HepG2 (cell line): ENCODE results near the gene PLEKHG5. TPM values are rescaled to one million over a fixed set of nuclear protein-coding genes. Genes with fewer than 3 reads are reported as not detected.
A peak's percentile ranks its signal among the peaks of the same experiment; 100 is the strongest.

ENCODE experiments used
- ATAC-seq: fragments of 200-7000 bp; cut with Tn5 transposase; 3 replicates; pipeline ENCODE4 v1.9.1; 2020; ENCODE audit warnings: mild to moderate bottlenecking, moderate library complexity
- BruUV-seq: library from RNA; stranded (reverse); fragments of 400-500 nt; replicated peaks from 2 replicates; lab custom pipeline; 2021; lab: Mats Ljungman, UMichigan
- CTCF ChIA-PET: fragments of 300-600 bp; formaldehyde crosslinking; extraction: SDS; loops from one replicate; lab custom pipeline; 2021; ENCODE audit warnings: low total read pairs, inconsistent platforms, low intra/inter-chr PET ratio; lab: Yijun Ruan, JAX
- POLR2A ChIA-PET: fragments of 350-600 bp; sonication (Branson Sonifier 250); formaldehyde crosslinking; loops from one replicate; lab custom pipeline; 2020; ENCODE audit warnings: antibody characterized with exemption, inconsistent platforms; lab: Yijun Ruan, JAX
- DNase-seq: peaks from one replicate; pipeline ENCODE4 v3.0.0-alpha.2; 2015; ENCODE audit warnings: low spot score
- FAIRE-seq: peaks from 3 replicates; lab custom pipeline; 2011; peaks lifted over from hg19 to GRCh38; lab: Jason Lieb, UNC
- H2AFZ ChIP-seq: one replicate; pipeline ENCODE4 v1.6.1; 2011; ENCODE audit warnings: low read length, inconsistent platforms
- H3K27ac ChIP-seq: fragments of 300-600 bp; 3 replicates; pipeline ENCODE4 v1.8.0; 2011; ENCODE audit warnings: mixed run types, mild to moderate bottlenecking, mixed read lengths, low read length, inconsistent platforms; ENCODE audit not compliant: insufficient read depth; ENCODE audit errors: extremely low read length
- H3K27me3 ChIP-seq, 2 experiments: fragments of 200-600 bp in 1 of 2; 2 replicates in 1 of 2; 3 replicates in 1 of 2; pipeline versions ENCODE4 v1.6.0 to v1.8.0; 2011; ENCODE audit warnings: low read length in 2 of 2, mild to moderate bottlenecking in 2 of 2, moderate library complexity in 2 of 2, inconsistent platforms in 1 of 2; ENCODE audit not compliant: insufficient read depth in 2 of 2, control insufficient read depth in 1 of 2
- H3K36me3 ChIP-seq, 2 experiments: fragments of 200-600 bp in 1 of 2; replicated peaks in 1 of 2; 2 replicates in 1 of 2; 3 replicates in 1 of 2; pipeline versions ENCODE4 v1.5.1 to v1.8.0; 2011; ENCODE audit warnings: low read length in 2 of 2, inconsistent platforms in 1 of 2; ENCODE audit not compliant: insufficient read depth in 2 of 2, control insufficient read depth in 1 of 2
- H3K4me1 ChIP-seq: 2 replicates; pipeline ENCODE4 v1.5.1; 2012; ENCODE audit warnings: low read length, inconsistent platforms; ENCODE audit not compliant: insufficient read depth
- H3K4me2 ChIP-seq: 2 replicates; pipeline ENCODE4 v1.6.0; 2011; ENCODE audit warnings: low read depth, low read length, inconsistent platforms
- H3K4me3 ChIP-seq, 3 experiments: fragments of 200-600 bp in 1 of 3; sonication (generic), shearing (Covaris generic) in 1 of 3; replicated peaks in 1 of 3; 2 replicates each; pipeline ENCODE4 v1.5.1; 2011 to 2016; ENCODE audit warnings: low read length in 3 of 3, inconsistent platforms in 2 of 3, low read depth in 2 of 3, mild to moderate bottlenecking in 2 of 3, control low read depth in 1 of 3, mixed read lengths in 1 of 3; ENCODE audit not compliant: insufficient read depth in 1 of 3
- H3K79me2 ChIP-seq: one replicate; pipeline ENCODE4 v1.6.1; 2011; ENCODE audit warnings: low read length, inconsistent platforms; ENCODE audit not compliant: insufficient read depth
- H3K9ac ChIP-seq: 2 replicates; pipeline ENCODE4 v1.6.0; 2011; ENCODE audit warnings: mild to moderate bottlenecking, low read depth, low read length, inconsistent platforms; ENCODE audit not compliant: insufficient read depth
- H3K9me3 ChIP-seq: 2 replicates; pipeline ENCODE4 v1.5.1; 2012; ENCODE audit warnings: mild to moderate bottlenecking, low read length
- H4K20me1 ChIP-seq: 2 replicates; pipeline ENCODE4 v1.6.0; 2011; ENCODE audit warnings: inconsistent platforms, mild to moderate bottlenecking, low read length, moderate library complexity; ENCODE audit not compliant: insufficient read depth
- ATM ChIP-seq: fragments of 450-650 bp; IDR thresholded peaks from 2 replicates; pipeline ENCODE4 v1.7.1; 2017; ENCODE audit warnings: mild to moderate bottlenecking, borderline replicate concordance
- ETV6 ChIP-seq: sonication (generic); formaldehyde crosslinking; conservative IDR thresholded peaks from 2 replicates; pipeline ENCODE4 v1.4.0; 2020; ENCODE audit warnings: missing genetic modification reagents
- HES4 ChIP-seq: sonication (generic); formaldehyde crosslinking; IDR thresholded peaks from 2 replicates; pipeline ENCODE4 v1.9.0; 2021; ENCODE audit warnings: mild to moderate bottlenecking, missing genetic modification reagents, borderline replicate concordance
- HMG20A ChIP-seq: IDR thresholded peaks from 2 replicates; pipeline ENCODE4 v1.6.1; 2016; ENCODE audit warnings: borderline replicate concordance
- IRX3 ChIP-seq: sonication (generic); formaldehyde crosslinking; IDR thresholded peaks from 2 replicates; pipeline ENCODE4 v1.8.1; 2023; ENCODE audit warnings: mild to moderate bottlenecking, low read depth, missing genetic modification reagents, borderline replicate concordance
- MIER3 ChIP-seq: IDR thresholded peaks from 2 replicates; pipeline ENCODE4 v1.6.1; 2016; ENCODE audit warnings: missing compliant biosample characterization, borderline replicate concordance
- RAD51 ChIP-seq: fragments of 450-650 bp; IDR thresholded peaks from 2 replicates; pipeline ENCODE4 v1.6.1; 2016; ENCODE audit warnings: borderline replicate concordance
- RFXANK ChIP-seq: IDR thresholded peaks from 2 replicates; pipeline ENCODE4 v1.6.1; 2016
- SRY ChIP-seq: sonication (generic); formaldehyde crosslinking; IDR thresholded peaks from 2 replicates; pipeline ENCODE4 v1.8.0; 2022; ENCODE audit warnings: mild to moderate bottlenecking, missing genetic modification reagents
- TBL1XR1 ChIP-seq: fragments of 150-350 bp; IDR thresholded peaks from 2 replicates; pipeline ENCODE4 v1.6.1; 2014; ENCODE audit warnings: borderline replicate concordance, low read length; ENCODE audit not compliant: partially characterized antibody
- ZNF629 ChIP-seq: sonication (generic); formaldehyde crosslinking; conservative IDR thresholded peaks from 2 replicates; pipeline ENCODE4 v1.5.0; 2020; ENCODE audit warnings: missing genetic modification reagents
- WGBS: methylation state at CpG from one replicate; pipeline ENCODE4 v1.1.6; 2017; ENCODE audit warnings: low lambda C conversion rate; 5-methylcytosine and 5-hydroxymethylcytosine counted together
- in situ Hi-C: cut with HindIII; loops from 2 replicates; pipeline ENCODE4 v1.10.0; 2017; ENCODE audit warnings: low pct_unique_long_range_greater_than_20kb; ENCODE audit not compliant: extremely low pct_ligation_motif_present
- intact Hi-C: fragments of 100-400 bp; cut with micrococcal nuclease; formaldehyde crosslinking; loops from one replicate; pipeline ENCODE4 v1.10.0; 2022; ENCODE audit not compliant: unreplicated experiment
- polyA plus RNA-seq, 8 experiments: library from polyadenylated mRNA; depleted of rRNA in 3 of 8; stranded (reverse) in 7 of 8; unstranded in 1 of 8; fragments of >200 nt; fragmentation: Illumina TruSeq in 4 of 8; extraction: Trizol in 4 of 8; gene quantifications; 2 replicates each; pipeline versions ENCODE4 v1.2.1 to v1.2.3, GENCODE V29; 2011 to 2016; ENCODE audit warnings: low read depth in 4 of 8, missing spikeins in 1 of 8, mixed read lengths in 1 of 8; ENCODE audit not compliant: insufficient read depth in 1 of 8
- total RNA-seq, 5 experiments: library from RNA; depleted of rRNA; stranded (reverse); fragments of >200 nt; fragmentation: Illumina TruSeq; extraction: Trizol; gene quantifications; 2 replicates each; pipeline ENCODE4 v1.2.3, GENCODE V29; 2016; ENCODE audit warnings: low read depth in 1 of 5
- TF ChIP-seq, protein P1 (sequence below): sonication (generic); formaldehyde crosslinking; IDR thresholded peaks from 2 replicates; pipeline ENCODE4 v1.8.0; 2022; ENCODE audit warnings: mild to moderate bottlenecking, missing genetic modification reagents, moderate library complexity
- TF ChIP-seq, protein P2 (sequence below): sonication (generic); formaldehyde crosslinking; IDR thresholded peaks from 2 replicates; pipeline ENCODE4 v1.8.1; 2023; ENCODE audit warnings: mild to moderate bottlenecking, missing genetic modification reagents
- TF ChIP-seq, protein P3 (sequence below): sonication (generic); formaldehyde crosslinking; IDR thresholded peaks from 2 replicates; pipeline ENCODE4 v1.4.0; 2020; ENCODE audit warnings: missing genetic modification reagents

Gene PLEKHG5
- total and polyA plus RNA-seq, 2 of the 13 experiments (the other 11 are each of a cell fraction or from before 2014, with no cell fraction given): 1.9 to 3.5 TPM

DNA sequence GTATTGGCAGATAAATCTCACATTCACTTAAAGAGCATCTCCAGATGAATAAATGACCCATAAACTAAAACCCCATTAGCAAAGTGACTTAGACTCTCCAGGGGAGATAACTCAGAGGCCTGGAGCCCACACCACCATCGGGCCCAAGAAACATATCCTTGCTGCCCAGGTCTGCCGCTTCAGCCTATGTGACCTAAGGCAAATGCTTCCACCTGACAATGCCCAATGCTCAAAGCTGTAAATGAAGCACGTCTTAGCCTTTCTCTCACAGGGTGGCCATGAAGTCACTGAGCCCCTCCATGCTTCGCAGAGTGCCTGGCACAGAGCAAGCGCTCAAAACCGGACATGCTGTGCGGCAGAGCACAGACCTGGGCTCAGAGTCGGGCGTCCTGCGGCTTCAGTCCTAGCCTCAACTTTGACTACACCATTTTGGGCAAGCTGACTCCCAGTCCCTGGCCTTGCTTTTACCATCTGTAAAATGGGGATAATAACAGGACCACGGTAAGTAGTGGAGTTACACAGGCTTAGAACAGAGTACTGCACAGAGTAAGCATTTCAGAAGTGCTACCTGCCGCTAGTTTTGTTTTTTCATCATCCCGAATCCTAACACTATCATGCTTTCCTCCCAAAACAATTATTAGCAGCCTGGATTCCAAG, 39.2 kb upstream of the PLEKHG5 start:
- Histone ChIP-seq H4K20me1 (no peaks in the 10 kb centered on the region), H3K9me3 (no peaks in the 10 kb centered on the region), H3K79me2 (no peaks in the 10 kb centered on the region), H3K9ac (no peak overlapping the region), H3K4me1 (no peaks in the 10 kb centered on the region), H2AFZ (no peak overlapping the region), H3K27ac (no peak overlapping the region), H3K27me3 (no peaks in the 10 kb centered on the region), H3K4me2 (no peak overlapping the region), H3K36me3 (peaks cover 33 to 72% of the 10 kb centered on the region in 2 experiments), H3K4me3 (no peak overlapping the region)
- ATAC-seq (no peak), FAIRE-seq (no peak), DNase-seq (no peak)
- ChIA-PET CTCF (no interaction called here), POLR2A (no interaction called here)
- WGBS: 100% methylated on average over 10 of the region's 13 CpGs
- TF ChIP-seq RAD51 (no peak), ZNF629 (peak; percentile 83)
- TF ChIP-seq, protein P1, sequence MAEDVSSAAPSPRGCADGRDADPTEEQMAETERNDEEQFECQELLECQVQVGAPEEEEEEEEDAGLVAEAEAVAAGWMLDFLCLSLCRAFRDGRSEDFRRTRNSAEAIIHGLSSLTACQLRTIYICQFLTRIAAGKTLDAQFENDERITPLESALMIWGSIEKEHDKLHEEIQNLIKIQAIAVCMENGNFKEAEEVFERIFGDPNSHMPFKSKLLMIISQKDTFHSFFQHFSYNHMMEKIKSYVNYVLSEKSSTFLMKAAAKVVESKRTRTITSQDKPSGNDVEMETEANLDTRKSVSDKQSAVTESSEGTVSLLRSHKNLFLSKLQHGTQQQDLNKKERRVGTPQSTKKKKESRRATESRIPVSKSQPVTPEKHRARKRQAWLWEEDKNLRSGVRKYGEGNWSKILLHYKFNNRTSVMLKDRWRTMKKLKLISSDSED (CRISPR knock-in tag): no peak
- no TSS peak for BruUV-seq
- in situ Hi-C loops: no loop called here
- intact Hi-C loops: no loop called here

DNA sequence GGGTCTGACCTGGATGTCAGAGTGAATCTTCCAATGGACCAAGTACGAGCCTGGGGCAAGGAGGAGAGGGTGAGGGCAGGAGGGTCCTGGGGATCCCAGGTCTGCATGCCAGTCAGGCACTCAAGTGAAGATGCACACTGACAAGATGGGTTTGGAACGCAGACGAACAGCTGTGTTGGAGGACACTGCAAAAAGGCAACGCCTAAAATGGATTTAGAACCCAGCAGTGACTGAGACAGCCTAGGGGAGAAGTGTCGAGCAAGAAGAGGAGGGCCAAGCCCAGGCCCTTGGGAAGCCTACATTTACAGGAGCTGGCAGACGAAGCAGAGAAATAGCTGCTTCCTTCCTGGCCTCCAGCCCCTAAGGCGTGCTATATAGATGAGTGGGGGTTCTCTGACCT, 37.0 kb upstream of the PLEKHG5 start:
- 97% methylated on average over 7 of the region's 7 CpGs for WGBS
- no peaks in the 10 kb centered on the region for H3K27me3 ChIP-seq
- no peaks in the 10 kb centered on the region for H3K79me2 ChIP-seq
- H3K4me1 ChIP-seq: no peaks in the 10 kb centered on the region
- no peak overlapping the region for H3K4me3 ChIP-seq
- ChIA-PET POLR2A (interaction anchor here (0.5 kb wide), 1 partner anchor 10 kb away, joined by 3 read pairs; no protein-coding TSS in a partner anchor), CTCF (no interaction called here)
- H3K9me3 ChIP-seq: no peaks in the 10 kb centered on the region
- no peak for ATAC-seq
- H3K36me3 ChIP-seq: peaks cover 33 to 63% of the 10 kb centered on the region in 2 experiments
- no peak overlapping the region for H3K27ac ChIP-seq
- no peak overlapping the region for H3K9ac ChIP-seq
- H3K4me2 ChIP-seq: no peak overlapping the region
- intact Hi-C loops (no loop called here), in situ Hi-C loops (loop anchor here (5.0 kb wide), 1 partner anchor 46 kb away; no protein-coding TSS in a partner anchor)
- no TSS peak for BruUV-seq
- no peak for DNase-seq
- H4K20me1 ChIP-seq: no peaks in the 10 kb centered on the region
- H2AFZ ChIP-seq: no peak overlapping the region
- no peak for FAIRE-seq
- TF ChIP-seq SRY (CRISPR knock-in tag): no peak
- TF ChIP-seq MIER3: no peak
- no peak for TF ChIP-seq HMG20A
- no peak for TF ChIP-seq HES4
- TF ChIP-seq ATM: no peak
- TF ChIP-seq, protein P2, sequence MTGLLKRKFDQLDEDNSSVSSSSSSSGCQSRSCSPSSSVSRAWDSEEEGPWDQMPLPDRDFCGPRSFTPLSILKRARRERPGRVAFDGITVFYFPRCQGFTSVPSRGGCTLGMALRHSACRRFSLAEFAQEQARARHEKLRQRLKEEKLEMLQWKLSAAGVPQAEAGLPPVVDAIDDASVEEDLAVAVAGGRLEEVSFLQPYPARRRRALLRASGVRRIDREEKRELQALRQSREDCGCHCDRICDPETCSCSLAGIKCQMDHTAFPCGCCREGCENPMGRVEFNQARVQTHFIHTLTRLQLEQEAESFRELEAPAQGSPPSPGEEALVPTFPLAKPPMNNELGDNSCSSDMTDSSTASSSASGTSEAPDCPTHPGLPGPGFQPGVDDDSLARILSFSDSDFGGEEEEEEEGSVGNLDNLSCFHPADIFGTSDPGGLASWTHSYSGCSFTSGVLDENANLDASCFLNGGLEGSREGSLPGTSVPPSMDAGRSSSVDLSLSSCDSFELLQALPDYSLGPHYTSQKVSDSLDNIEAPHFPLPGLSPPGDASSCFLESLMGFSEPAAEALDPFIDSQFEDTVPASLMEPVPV: no peak
- no peak for TF ChIP-seq IRX3 (CRISPR knock-in tag)
- TF ChIP-seq ETV6 (CRISPR knock-in tag): no peak
- no peak for TF ChIP-seq TBL1XR1
- TF ChIP-seq, protein P3, sequence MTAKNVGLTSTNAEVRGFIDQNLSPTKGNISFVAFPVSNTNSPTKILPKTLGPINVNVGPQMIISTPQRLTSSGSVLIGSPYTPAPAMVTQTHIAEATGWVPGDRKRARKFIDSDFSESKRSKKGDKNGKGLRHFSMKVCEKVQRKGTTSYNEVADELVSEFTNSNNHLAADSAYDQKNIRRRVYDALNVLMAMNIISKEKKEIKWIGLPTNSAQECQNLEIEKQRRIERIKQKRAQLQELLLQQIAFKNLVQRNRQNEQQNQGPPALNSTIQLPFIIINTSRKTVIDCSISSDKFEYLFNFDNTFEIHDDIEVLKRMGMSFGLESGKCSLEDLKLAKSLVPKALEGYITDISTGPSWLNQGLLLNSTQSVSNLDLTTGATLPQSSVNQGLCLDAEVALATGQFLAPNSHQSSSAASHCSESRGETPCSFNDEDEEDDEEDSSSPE (CRISPR knock-in tag): no peak
- TF ChIP-seq RFXANK: no peak
